Right atrium auricular region (tissue), 2 donors: ENCODE results near the gene SSBP3. TPM values are rescaled to one million over a fixed set of nuclear protein-coding genes. Genes with fewer than 3 reads are reported as not detected.

ENCODE experiments used
- DNase-seq: peaks from one replicate; pipeline ENCODE4 v3.0.0-alpha.2; 2019; ENCODE audit warnings: low spot score
- H3K27ac ChIP-seq, 2 donors: fragments of 200-600 bp; sonication (generic); 1 replicate in 1 of 2; 2 replicates in 1 of 2; pipeline ENCODE4 v1.5.1; 2016 to 2019
- H3K27me3 ChIP-seq, 2 donors: fragments of 200-600 bp; sonication (generic); one replicate each; pipeline versions ENCODE4 v1.5.1 to v1.6.0; 2017 to 2019
- H3K36me3 ChIP-seq: fragments of 200-600 bp; sonication (generic); one replicate; pipeline ENCODE4 v1.5.1; 2016
- H3K4me1 ChIP-seq, 2 donors: fragments of 200-600 bp; sonication (generic); one replicate each; pipeline versions ENCODE4 v1.5.1 to v1.6.0; 2017 to 2019
- H3K4me3 ChIP-seq, 2 donors: fragments of 200-600 bp; sonication (generic); 1 replicate in 1 of 2; 2 replicates in 1 of 2; pipeline ENCODE4 v1.5.1; 2017 to 2019; ENCODE audit warnings: mild to moderate bottlenecking in 1 of 2, moderate library complexity in 1 of 2
- H3K9me3 ChIP-seq, 2 donors: fragments of 200-600 bp; sonication (generic); one replicate each; pipeline ENCODE4 v1.5.1; 2019
- CTCF ChIP-seq, 2 donors: fragments of 200-600 bp; sonication (generic); IDR thresholded peaks; one replicate each; pipeline ENCODE4 v1.5.1; 2019; ENCODE audit warnings: antibody characterized with exemption in 2 of 2
- total RNA-seq, 2 donors: library from RNA; depleted of rRNA; stranded (reverse); fragments of >200 nt; gene quantifications; one replicate each; pipeline ENCODE4 v1.1.0, GENCODE V29; 2016

Gene SSBP3
- total RNA-seq, 2 donors from 2014 or later, result 15.2 to 16.6 TPM

- Histone ChIP-seq H3K27ac (peak overlapping the region; percentile 72 to 82), H3K9me3 (no peaks in the 10 kb centered on the region), H3K4me3 (no peak overlapping the region), H3K4me1 (peaks cover 0 to 80% of the 10 kb centered on the region in 2 donors), H3K36me3 (no peaks in the 10 kb centered on the region), H3K27me3 (no peaks in the 10 kb centered on the region)
- no peak for DNase-seq
- TF ChIP-seq CTCF (IDR thresholded peaks at IDR 0.05), result no peak
These were observed 131.3 kb downstream of the SSBP3 start for GRCh38 chr1:54274881-54275280.

GRCh38 chr1:54274448-54274847 lies 131.7 kb downstream of the SSBP3 start:
- TF ChIP-seq CTCF (IDR thresholded peaks at IDR 0.05), result peak in 1 of 2 donors; percentile 21
- no peak for DNase-seq
- peak overlapping the region; percentile 72 to 82 for H3K27ac ChIP-seq
- H3K27me3 ChIP-seq, result no peaks in the 10 kb centered on the region
- H3K9me3 ChIP-seq, result no peaks in the 10 kb centered on the region
- no peak overlapping the region for H3K4me3 ChIP-seq
- peaks cover 0 to 76% of the 10 kb centered on the region in 2 donors for H3K4me1 ChIP-seq
- no peaks in the 10 kb centered on the region for H3K36me3 ChIP-seq

GRCh38 chr1:54273795-54274163 lies 132.4 kb downstream of the SSBP3 start:
- Histone ChIP-seq H3K36me3 (no peaks in the 10 kb centered on the region), H3K27ac (peak overlapping the region; percentile 72 to 82), H3K4me1 (peaks cover 0 to 76% of the 10 kb centered on the region in 2 donors), H3K27me3 (no peaks in the 10 kb centered on the region), H3K4me3 (no peak overlapping the region), H3K9me3 (no peaks in the 10 kb centered on the region)
- no peak for DNase-seq
- no peak for TF ChIP-seq CTCF (IDR thresholded peaks at IDR 0.05)

- Histone ChIP-seq H3K9me3 (no peaks in the 10 kb centered on the region), H3K27me3 (no peaks in the 10 kb centered on the region), H3K4me1 (peaks cover 0 to 76% of the 10 kb centered on the region in 2 donors), H3K4me3 (no peak overlapping the region), H3K36me3 (no peaks in the 10 kb centered on the region), H3K27ac (peak overlapping the region; percentile 72 to 82)
- peak; percentile 82 for DNase-seq
- TF ChIP-seq CTCF (IDR thresholded peaks at IDR 0.05), result peak in 1 of 2 donors; percentile 51
These were observed 133.0 kb downstream of the SSBP3 start for GRCh38 chr1:54273092-54273794.

- no peak overlapping the region for H3K4me3 ChIP-seq
- H3K27ac ChIP-seq, result peak overlapping the region; percentile 72 to 82
- no peaks in the 10 kb centered on the region for H3K27me3 ChIP-seq
- TF ChIP-seq CTCF (IDR thresholded peaks at IDR 0.05), result no peak
- no peak for DNase-seq
- H3K4me1 ChIP-seq, result peaks cover 0 to 71% of the 10 kb centered on the region in 2 donors
- H3K36me3 ChIP-seq, result no peaks in the 10 kb centered on the region
- H3K9me3 ChIP-seq, result no peaks in the 10 kb centered on the region
These were observed 133.5 kb downstream of the SSBP3 start for GRCh38 chr1:54272772-54273091.

- no peaks in the 10 kb centered on the region for H3K9me3 ChIP-seq
- TF ChIP-seq CTCF (IDR thresholded peaks at IDR 0.05), result no peak
- H3K4me1 ChIP-seq, result peaks cover 0 to 68% of the 10 kb centered on the region in 2 donors
- H3K27me3 ChIP-seq, result no peaks in the 10 kb centered on the region
- H3K4me3 ChIP-seq, result no peak overlapping the region
- DNase-seq, result no peak
- H3K27ac ChIP-seq, result peak overlapping the region in 1 of 2 donors; percentile 82
- no peaks in the 10 kb centered on the region for H3K36me3 ChIP-seq
These were observed 134.1 kb downstream of the SSBP3 start for GRCh38 chr1:54272134-54272533.
